Mesenchymal stem cell (in vitro differentiated cells and primary cell): ENCODE data around the gene MAP3K6.

Experiments used
- DNase-seq: peaks from one replicate; pipeline ENCODE4 v3.0.0-alpha.2; 2013
- H2AFZ ChIP-seq: one replicate; pipeline ENCODE4 v1.6.1; 2013; ENCODE audit warnings: low read depth, mild to moderate bottlenecking, control low read depth, inconsistent platforms, low read length, moderate library complexity
- H2AK5ac ChIP-seq: 2 replicates; pipeline ENCODE4 v1.6.1; 2013; ENCODE audit warnings: low read length, moderate library complexity, mild to moderate bottlenecking, inconsistent platforms; ENCODE audit not compliant: severe bottlenecking
- H2BK120ac ChIP-seq: one replicate; pipeline ENCODE4 v1.6.1; 2013; ENCODE audit warnings: low read depth, mild to moderate bottlenecking, inconsistent platforms, low read length, moderate library complexity
- H2BK12ac ChIP-seq, 2 experiments: one replicate each; pipeline ENCODE4 v1.6.1; 2013; ENCODE audit warnings: inconsistent platforms in 2 of 2, low read length in 2 of 2, mild to moderate bottlenecking in 2 of 2, moderate library complexity in 2 of 2, control low read depth in 1 of 2
- H2BK15ac ChIP-seq: one replicate; pipeline ENCODE4 v1.6.1; 2013; ENCODE audit warnings: mild to moderate bottlenecking, low read depth, inconsistent platforms; ENCODE audit not compliant: poor library complexity, severe bottlenecking
- H2BK5ac ChIP-seq: 2 replicates; pipeline ENCODE4 v1.6.1; 2013; ENCODE audit warnings: low read depth, mild to moderate bottlenecking, low read length, control low read depth, inconsistent platforms; ENCODE audit not compliant: poor library complexity, severe bottlenecking
- H3K14ac ChIP-seq, 2 experiments: one replicate each; pipeline ENCODE4 v1.6.1; 2013; ENCODE audit warnings: inconsistent platforms in 2 of 2, low read length in 2 of 2, control low read depth in 1 of 2, mild to moderate bottlenecking in 1 of 2, moderate library complexity in 1 of 2
- H3K18ac ChIP-seq, 2 experiments: one replicate each; pipeline ENCODE4 v1.6.1; 2013; ENCODE audit warnings: inconsistent platforms in 2 of 2, low read length in 2 of 2, control low read depth in 1 of 2, low read depth in 1 of 2, mild to moderate bottlenecking in 1 of 2
- H3K23ac ChIP-seq, 2 experiments: one replicate each; pipeline ENCODE4 v1.6.1; 2013; ENCODE audit warnings: inconsistent platforms in 2 of 2, low read length in 2 of 2, mild to moderate bottlenecking in 2 of 2, moderate library complexity in 2 of 2, control low read depth in 1 of 2
- H3K27ac ChIP-seq: 2 replicates; pipeline ENCODE4 v1.5.1; 2013; ENCODE audit warnings: mild to moderate bottlenecking, moderate library complexity, low read length, control low read depth, inconsistent platforms; ENCODE audit not compliant: poor library complexity, severe bottlenecking
- H3K27me3 ChIP-seq, 2 experiments: 2 replicates each; pipeline versions ENCODE4 v1.6.1 to v1.7.0; 2013; ENCODE audit warnings: low read length in 2 of 2, mild to moderate bottlenecking in 2 of 2, moderate library complexity in 2 of 2, control low read depth in 1 of 2, inconsistent platforms in 1 of 2; ENCODE audit not compliant: control insufficient read depth in 1 of 2, insufficient read depth in 1 of 2
- H3K36me3 ChIP-seq, 2 experiments: 2 replicates each; pipeline versions ENCODE4 v1.6.1 to v1.7.0; 2013; ENCODE audit warnings: low read length in 2 of 2, control low read depth in 1 of 2, inconsistent platforms in 1 of 2, low read depth in 1 of 2, mild to moderate bottlenecking in 1 of 2; ENCODE audit not compliant: insufficient read depth in 2 of 2, control insufficient read depth in 1 of 2
- H3K4ac ChIP-seq, 2 experiments: one replicate each; pipeline ENCODE4 v1.6.1; 2013; ENCODE audit warnings: inconsistent platforms in 2 of 2, low read length in 2 of 2, mild to moderate bottlenecking in 2 of 2, moderate library complexity in 2 of 2, control low read depth in 1 of 2, low read depth in 1 of 2
- H3K4me1 ChIP-seq: 2 replicates; pipeline ENCODE4 v1.6.1; 2013; ENCODE audit warnings: low read depth, low read length, control low read depth; ENCODE audit not compliant: control insufficient read depth, insufficient read depth
- H3K4me2 ChIP-seq: 2 replicates; pipeline ENCODE4 v1.6.1; 2013; ENCODE audit warnings: low read length, mild to moderate bottlenecking, inconsistent platforms; ENCODE audit not compliant: poor library complexity, severe bottlenecking
- H3K4me3 ChIP-seq, 2 experiments: 2 replicates each; pipeline versions ENCODE4 v1.5.1 to v1.7.0; 2013; ENCODE audit warnings: low read length in 2 of 2, mild to moderate bottlenecking in 2 of 2, control low read depth in 1 of 2, low read depth in 1 of 2; ENCODE audit not compliant: insufficient read depth in 1 of 2
- H3K79me1 ChIP-seq: replicated peaks from 2 replicates; pipeline ENCODE4 v1.6.1; 2013; ENCODE audit warnings: mild to moderate bottlenecking, control low read depth, low read length, inconsistent platforms; ENCODE audit not compliant: poor library complexity, severe bottlenecking
- H3K9ac ChIP-seq: 2 replicates; pipeline ENCODE4 v1.7.0; 2013; ENCODE audit warnings: mild to moderate bottlenecking, low read length, moderate library complexity
- H3K9me3 ChIP-seq: 2 replicates; pipeline ENCODE4 v1.7.0; 2013; ENCODE audit warnings: mild to moderate bottlenecking, low read length; ENCODE audit not compliant: control insufficient read depth
- H4K8ac ChIP-seq: one replicate; pipeline ENCODE4 v1.6.1; 2013; ENCODE audit warnings: inconsistent platforms, mild to moderate bottlenecking, low read length, moderate library complexity
- H4K91ac ChIP-seq: one replicate; pipeline ENCODE4 v1.6.1; 2013; ENCODE audit warnings: mild to moderate bottlenecking, low read length, inconsistent platforms
- WGBS: methylation state at CpG from one replicate; pipeline ENCODE4 v1.1.7; 2013; ENCODE audit warnings: mixed read lengths; 5-methylcytosine and 5-hydroxymethylcytosine counted together

MAP3K6 gene

GRCh38 chr1:27307874-27308598 is 58.7 kb downstream of the MAP3K6 start:
- H4K8ac ChIP-seq, result no peak overlapping the region
- H3K79me1 ChIP-seq, result peaks cover 3% of the 10 kb centered on the region
- no peak overlapping the region for H3K4me2 ChIP-seq
- no peaks in the 10 kb centered on the region for H3K27me3 ChIP-seq
- H4K91ac ChIP-seq, result no peak overlapping the region
- no peak overlapping the region for H3K4me3 ChIP-seq
- no peak overlapping the region for H3K14ac ChIP-seq
- peaks cover 29 to 31% of the 10 kb centered on the region in 2 experiments for H3K36me3 ChIP-seq
- H2BK12ac ChIP-seq, result no peak overlapping the region
- no peak overlapping the region for H3K23ac ChIP-seq
- no peak overlapping the region for H2BK120ac ChIP-seq
- peaks cover 17% of the 10 kb centered on the region for H3K4me1 ChIP-seq
- no peak overlapping the region for H2AFZ ChIP-seq
- no peak overlapping the region for H3K18ac ChIP-seq
- H3K4ac ChIP-seq, result no peak overlapping the region
- 64% methylated on average over 4 of the region's 6 CpGs for WGBS
- no peak overlapping the region for H3K9ac ChIP-seq
- H3K27ac ChIP-seq, result no peak overlapping the region
- no peak overlapping the region for H2BK5ac ChIP-seq
- peak overlapping the region; percentile 10 for H2AK5ac ChIP-seq
- no peaks in the 10 kb centered on the region for H3K9me3 ChIP-seq
- H2BK15ac ChIP-seq, result no peak overlapping the region
- no peak for DNase-seq

DNA sequence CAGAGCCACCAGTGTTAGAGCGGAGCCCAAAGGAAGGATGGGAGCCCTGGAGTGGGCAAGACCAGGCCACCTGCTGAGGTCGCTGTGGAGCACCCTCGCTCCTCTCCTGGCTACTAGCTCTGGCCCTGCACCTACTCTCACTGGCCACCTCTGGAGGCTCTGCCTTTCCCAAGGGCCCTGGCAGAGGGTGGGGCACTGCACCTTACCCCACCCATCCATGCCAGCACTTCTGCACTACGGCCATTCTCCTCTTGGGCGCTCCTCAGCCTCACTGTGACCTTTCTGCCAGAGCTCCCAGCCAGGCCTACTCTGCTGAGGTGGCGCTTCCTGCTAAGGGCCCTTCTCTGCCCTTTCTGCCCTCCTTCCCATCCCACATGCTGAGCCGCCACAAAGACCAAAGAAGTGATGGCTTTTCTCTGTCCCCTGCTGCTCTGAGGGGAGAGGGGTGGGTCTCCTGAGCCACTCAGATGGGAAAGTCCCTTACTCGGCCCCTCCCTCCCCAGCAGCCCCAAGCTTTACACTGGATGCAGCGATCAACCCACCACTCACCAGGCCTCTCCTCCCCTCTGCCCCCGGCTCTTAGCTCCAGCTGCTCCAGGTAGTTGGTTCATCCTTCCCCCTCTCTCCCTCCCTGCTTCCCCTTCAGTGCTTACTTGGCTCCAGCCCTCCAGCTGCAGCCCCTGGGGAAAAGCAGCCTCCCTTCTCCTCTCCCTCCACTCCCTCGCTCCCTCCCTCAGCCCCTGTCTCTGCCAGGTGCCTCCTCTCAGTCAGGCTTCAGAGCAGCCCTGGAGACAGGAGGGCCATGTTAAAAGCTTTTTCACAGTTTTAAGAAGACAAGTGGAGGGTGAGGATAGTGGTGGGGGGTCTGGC is 59.6 kb downstream of the MAP3K6 start:
- Histone ChIP-seq H2BK5ac (no peak overlapping the region), H2BK12ac (no peak overlapping the region), H3K9me3 (no peaks in the 10 kb centered on the region), H2AFZ (no peak overlapping the region), H3K4me2 (no peak overlapping the region), H4K8ac (no peak overlapping the region), H4K91ac (peak overlapping the region; percentile 20), H2BK120ac (no peak overlapping the region), H3K27me3 (no peaks in the 10 kb centered on the region), H3K23ac (no peak overlapping the region), H3K4me3 (no peak overlapping the region), H3K36me3 (peaks cover 29 to 35% of the 10 kb centered on the region in 2 experiments), H3K27ac (no peak overlapping the region), H3K4me1 (peaks cover 18% of the 10 kb centered on the region), H3K9ac (no peak overlapping the region), H2BK15ac (no peak overlapping the region), H2AK5ac (no peak overlapping the region), H3K79me1 (peaks cover 3% of the 10 kb centered on the region), H3K18ac (no peak overlapping the region), H3K4ac (no peak overlapping the region), H3K14ac (no peak overlapping the region)
- no peak for DNase-seq
- 56% methylated on average over 10 of the region's 11 CpGs for WGBS

GRCh38 chr1:27306071-27306470 is 60.7 kb downstream of the MAP3K6 start:
- Histone ChIP-seq H3K9ac (no peak overlapping the region), H2AK5ac (no peak overlapping the region), H2BK5ac (no peak overlapping the region), H3K27me3 (no peaks in the 10 kb centered on the region), H3K18ac (no peak overlapping the region), H3K14ac (no peak overlapping the region), H2BK120ac (no peak overlapping the region), H3K23ac (no peak overlapping the region), H3K4me1 (peaks cover 28% of the 10 kb centered on the region), H3K27ac (no peak overlapping the region), H3K4ac (no peak overlapping the region), H4K91ac (no peak overlapping the region), H3K79me1 (peaks cover 3% of the 10 kb centered on the region), H3K4me3 (peak overlapping the region in 1 of 2 experiments; percentile 20), H4K8ac (no peak overlapping the region), H3K36me3 (peaks cover 29 to 44% of the 10 kb centered on the region in 2 experiments), H3K4me2 (no peak overlapping the region), H2BK15ac (no peak overlapping the region), H3K9me3 (no peaks in the 10 kb centered on the region), H2BK12ac (no peak overlapping the region), H2AFZ (no peak overlapping the region)
- DNase-seq, result no peak
- 88% methylated on average over 11 of the region's 11 CpGs for WGBS
